Stimulated activated CD8-positive, alpha-beta memory T cell treated with anti-CD3 and anti-CD28 coated beads, Interleukin-12 subunit alpha, Interleukin-12 subunit beta, amount 100 ng/mL, for 24 hours (primary cell): ENCODE results near the gene CARD11.

Experiments used
- DNase-seq: peaks from one replicate; pipeline ENCODE4 v3.0.0-alpha.2; 2020; ENCODE audit errors: extremely low read depth

Gene CARD11

DNA sequence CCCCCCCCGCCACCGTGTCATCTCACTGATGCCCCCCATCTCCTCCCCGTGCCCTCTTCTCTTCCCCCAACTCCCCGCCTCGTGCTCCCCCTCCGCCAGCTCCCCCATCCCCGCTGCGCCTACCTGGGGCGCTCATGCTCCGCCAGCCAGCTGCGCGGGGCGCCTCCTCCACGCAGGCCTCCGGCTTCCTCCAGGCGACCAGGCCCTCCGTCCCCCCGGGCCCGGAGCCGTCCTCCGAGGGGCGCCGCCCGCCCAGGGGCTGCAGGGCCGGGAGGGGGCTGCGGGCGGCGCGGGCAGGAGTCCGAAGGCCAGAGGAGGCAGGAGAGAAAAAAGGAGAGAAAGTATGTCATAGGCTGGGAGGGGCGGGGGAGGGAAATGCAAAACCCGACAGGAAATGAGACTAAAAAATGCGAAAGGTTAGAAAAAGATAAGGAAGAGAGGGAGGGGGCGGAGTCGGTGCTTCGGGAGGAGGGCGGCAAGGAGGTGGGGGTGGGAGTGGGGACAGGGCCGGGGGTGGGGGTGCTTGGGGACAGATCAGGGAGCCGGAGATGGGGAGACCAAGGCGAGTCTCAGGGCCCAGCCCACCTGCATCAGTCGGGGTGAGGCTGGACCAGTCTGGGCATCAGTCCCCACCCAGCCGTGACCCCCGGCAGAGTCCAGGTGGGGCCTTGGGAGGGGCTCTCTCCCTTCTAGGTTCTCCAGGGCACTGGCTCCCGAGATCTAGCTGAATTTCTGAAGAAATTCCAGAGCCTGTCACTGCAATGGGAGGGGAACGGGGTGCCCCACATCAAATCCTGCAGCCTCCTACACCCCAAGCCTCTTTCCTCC is at the start of gene CARD11:
Gene CARD11, minus strand, starts transcription at position 324 of the 828 bp plus-strand sequence. CDS start 85,361 bp downstream, outside the sequence.
- DNase-seq = no peak

DNA sequence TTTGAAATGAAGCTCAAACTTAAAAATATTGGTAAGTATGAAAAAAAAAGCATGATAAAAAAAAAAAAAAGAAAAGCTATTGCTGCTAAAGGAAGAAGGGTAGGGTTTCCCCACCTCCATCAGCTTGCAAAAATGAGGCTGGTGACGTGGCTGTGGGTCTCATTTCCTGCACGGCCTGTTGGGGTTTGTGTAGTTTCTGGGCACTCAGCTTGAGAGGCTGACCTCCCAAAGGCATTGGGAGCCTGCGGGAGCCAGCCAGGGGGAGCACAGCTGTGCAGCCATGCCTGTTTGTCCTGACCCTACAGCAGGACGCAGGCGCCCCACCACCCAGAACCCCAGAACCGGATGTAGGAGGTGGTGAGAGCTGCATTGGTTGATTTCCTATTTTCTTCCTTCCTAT is 48.8 kb upstream of the CARD11 start:
- DNase-seq = peak; percentile 39

DNA sequence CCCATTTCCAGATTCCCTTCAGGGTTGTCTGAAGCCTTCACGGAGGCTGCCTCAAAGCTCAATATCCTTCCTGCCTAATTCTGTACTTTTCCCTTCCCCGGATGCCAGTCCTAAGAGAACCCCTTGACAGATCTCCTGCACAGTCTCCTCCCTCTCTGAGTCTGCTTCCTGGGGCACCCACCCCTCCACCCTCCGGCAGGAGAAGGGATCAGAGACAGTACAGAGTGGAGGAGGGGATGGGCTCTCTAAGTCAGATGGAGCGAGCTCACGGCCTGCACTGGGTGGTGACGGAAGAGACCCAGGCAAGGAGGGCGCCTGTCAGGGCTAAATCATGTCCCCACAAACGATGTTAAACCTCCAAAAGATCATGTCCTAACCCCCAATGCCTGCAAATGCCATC is 48.0 kb upstream of the CARD11 start:
- DNase-seq = no peak

DNA sequence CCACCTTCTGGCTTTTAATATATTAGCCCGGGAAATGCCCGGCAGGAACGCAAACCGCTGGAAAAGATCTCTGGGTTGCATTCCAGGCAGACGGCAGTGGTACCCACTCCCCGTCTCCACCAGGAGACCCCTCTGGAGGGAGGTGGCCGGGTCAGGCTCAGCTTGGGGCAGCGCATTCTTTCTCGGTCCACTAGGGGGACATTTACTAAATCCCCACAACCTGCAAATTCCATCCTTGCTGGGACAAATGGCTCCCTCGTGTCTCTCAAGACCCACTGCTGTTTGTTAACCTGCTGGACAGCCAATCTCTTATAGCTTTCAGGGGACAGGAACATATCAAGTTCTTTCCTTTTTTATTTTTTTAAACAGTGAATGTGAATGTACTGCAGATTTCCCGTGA is 45.8 kb upstream of the CARD11 start:
- no peak for DNase-seq

DNA sequence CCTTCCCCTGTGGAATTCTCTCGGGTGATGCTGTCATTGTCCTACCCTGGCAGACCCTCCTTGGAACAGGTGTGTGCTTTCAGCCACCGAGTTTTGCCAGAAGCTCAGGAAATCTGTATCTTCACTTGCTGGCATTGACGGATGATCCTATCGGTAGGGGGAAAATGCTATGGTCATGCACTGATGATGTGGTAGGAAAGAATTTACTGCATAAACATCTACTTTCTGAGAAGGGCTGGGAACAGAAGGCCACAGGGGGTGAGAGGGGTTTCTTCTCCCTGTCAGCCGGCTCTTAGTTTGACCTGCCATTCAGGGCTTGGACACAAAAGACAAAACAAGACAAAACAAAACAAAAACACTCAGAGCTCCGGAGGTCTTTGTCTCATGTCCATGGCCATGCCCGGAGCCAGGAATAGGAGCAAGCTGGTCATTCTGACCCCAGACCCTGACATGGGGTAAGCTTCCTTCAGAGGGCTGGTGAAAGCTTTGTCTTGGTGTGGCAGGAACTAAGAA is 43.6 kb upstream of the CARD11 start:
- DNase-seq = no peak

DNA sequence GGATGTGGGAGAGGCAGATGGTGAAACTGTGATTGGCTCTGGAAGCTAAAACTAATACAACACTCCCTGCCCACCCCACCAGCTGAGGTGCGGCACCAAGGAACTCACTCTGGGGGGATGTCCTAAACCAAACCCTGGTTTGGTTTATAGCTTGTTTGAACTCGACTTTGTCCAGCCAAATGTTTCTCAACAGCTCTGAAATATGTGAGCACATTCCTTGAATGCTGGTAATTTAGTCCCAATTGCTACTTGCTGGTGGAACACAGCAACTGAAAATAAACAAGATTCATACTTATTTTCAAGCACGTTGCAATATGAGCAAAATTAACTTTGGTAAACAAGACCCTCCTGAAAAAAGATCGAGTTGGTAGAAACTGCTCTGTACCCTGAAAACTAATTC is 39.7 kb upstream of the CARD11 start:
- DNase-seq = no peak

DNA sequence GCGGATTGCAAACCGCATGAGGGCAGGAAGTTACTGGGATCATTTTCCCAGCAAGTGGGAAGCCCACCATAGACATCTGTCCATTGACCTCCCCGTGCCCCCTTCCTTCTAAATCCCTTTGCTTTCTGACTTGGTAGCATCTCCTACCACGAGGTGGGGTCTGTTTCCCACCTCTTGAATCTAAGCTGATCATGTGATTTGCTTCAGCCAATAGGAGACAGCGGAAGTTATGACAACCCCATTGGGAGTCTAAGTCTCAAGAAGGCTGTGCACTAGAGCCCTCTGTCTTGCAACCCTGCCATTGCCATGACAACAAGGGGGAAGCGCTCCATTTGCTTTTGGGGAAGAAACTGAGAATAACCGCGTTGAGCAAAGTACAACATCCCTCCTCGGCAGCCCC is 39.2 kb upstream of the CARD11 start:
- no peak for DNase-seq

DNA sequence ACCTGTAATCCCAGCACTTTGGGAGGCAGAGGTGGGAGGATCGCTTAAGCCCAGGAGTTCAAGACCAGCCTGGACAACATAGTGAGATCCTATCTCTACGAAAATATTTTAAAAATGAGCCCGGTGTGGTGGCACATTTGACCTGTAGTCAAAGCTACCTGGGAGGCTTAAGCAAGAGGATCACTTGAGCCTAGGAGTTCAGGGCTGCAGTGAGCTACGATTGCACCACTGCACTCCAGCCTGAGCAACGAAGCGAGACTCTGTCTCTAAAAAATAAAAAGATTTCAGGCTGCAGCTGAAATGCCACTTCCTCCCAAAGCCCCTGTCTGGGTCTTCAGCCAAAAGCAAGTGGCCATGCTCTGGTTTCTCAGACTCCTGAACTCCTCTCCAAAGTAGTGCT is 38.7 kb upstream of the CARD11 start:
- DNase-seq = no peak

DNA sequence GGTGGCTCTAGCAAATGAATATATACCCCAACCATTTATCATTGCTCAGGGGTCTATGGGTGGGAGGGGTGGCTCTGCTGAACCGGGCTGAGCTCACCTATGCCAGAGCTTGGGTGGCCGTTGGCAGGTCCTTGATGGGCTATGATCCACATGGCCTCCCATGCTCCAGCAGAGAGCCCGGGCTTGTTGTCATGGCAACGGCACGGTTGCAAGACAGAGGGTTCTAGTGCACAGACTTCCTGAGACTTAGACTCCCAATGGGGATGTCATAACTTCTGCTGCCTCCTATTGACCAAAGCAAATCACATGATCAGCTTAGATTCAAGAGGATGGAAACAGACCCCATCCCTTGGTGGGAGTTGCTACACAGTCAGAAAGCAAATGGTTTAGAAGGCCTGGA is 36.4 kb upstream of the CARD11 start:
- no peak for DNase-seq

DNA sequence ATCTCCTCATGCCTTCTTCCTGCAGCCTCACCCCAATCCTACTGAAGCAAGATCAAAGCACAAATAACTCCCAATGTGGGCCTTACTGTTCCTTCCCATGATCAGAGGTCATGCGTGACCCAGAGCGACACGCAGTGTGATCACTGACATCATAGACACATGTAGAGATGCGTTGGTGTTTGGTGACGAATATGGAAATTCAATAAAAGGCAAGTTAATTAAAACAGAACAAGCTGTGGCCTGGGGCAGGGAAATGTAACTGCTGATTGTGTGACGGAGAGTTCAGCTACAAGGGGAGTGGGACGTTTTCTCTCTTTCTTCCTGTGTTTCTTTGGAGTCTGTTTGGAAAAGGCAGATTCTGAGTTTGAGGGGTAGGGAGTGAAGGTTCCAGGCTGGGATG is 34.8 kb upstream of the CARD11 start:
- DNase-seq = no peak

DNA sequence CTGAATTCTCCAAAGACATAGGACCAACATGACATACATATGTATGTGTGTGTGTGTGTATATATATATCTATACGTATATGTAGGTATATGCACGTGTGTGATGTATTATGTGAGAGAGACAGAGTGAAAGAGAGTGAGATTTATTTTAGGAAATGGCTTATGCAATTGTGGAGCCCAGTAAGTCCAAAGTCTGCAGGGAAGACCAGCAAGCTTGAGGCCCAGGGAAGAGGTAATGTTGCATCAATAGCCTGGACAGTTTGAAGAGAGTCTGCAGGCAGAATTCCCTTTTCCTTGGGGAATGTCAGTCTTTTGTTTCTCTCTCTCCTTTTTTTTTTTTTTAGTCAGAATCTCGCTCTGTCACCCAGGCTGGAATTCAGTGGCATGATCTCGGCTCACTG is 33.0 kb upstream of the CARD11 start:
- DNase-seq = no peak

DNA sequence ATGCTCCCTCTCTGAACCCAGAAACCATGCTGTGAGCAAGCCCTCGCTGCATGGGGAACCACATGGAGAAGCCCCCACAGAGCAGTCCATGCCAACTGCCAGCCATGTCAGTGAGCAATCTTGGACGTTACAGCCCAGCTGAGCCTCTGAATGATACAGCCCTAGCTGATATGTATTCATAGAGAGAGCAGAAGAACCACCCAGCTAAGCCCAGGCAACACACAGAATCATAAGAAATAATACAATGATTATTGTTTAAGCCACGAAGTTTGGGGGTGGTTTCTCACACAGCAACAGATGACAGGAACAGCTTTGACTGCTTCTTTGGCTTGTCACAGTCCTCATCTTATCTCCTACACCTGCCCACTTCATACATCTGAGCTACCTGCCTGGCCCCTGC is 32.5 kb upstream of the CARD11 start:
- no peak for DNase-seq

DNA sequence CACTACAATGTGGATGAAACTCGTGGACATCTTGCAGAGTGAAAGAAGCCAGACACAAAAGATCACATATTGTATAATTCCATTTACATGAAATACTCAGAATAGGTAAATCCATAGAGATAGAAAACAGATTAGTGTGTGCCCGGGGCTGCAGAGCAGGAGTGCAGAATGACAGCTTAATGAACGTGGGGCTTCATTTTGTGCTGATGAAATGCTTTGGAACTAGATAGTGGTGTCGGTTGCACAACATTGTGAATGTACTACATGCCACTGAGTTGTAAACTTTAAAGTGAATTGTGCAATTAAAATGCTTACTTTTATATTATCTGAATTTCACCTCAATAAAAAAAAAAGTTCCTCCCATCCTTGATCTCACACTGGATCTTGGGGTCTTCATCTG is 31.8 kb upstream of the CARD11 start:
- DNase-seq = no peak

DNA sequence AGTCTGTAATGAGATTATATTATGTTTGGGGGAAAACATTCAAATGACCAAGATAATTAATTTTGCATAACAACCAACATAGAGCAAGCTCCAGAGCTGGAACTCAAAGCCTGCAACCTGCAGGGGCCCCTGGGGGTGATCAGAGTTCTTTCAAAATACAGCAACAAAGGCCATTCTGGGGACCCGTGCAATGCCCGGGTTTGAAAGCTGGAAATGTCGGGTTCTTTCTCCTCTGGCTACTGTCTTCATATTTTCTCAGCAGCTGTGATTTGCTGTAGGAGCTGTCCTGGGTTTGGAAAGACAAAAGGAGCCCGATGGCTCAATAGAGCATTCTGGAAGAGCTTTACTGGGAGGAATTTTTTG is 30.8 kb upstream of the CARD11 start:
- no peak for DNase-seq

DNA sequence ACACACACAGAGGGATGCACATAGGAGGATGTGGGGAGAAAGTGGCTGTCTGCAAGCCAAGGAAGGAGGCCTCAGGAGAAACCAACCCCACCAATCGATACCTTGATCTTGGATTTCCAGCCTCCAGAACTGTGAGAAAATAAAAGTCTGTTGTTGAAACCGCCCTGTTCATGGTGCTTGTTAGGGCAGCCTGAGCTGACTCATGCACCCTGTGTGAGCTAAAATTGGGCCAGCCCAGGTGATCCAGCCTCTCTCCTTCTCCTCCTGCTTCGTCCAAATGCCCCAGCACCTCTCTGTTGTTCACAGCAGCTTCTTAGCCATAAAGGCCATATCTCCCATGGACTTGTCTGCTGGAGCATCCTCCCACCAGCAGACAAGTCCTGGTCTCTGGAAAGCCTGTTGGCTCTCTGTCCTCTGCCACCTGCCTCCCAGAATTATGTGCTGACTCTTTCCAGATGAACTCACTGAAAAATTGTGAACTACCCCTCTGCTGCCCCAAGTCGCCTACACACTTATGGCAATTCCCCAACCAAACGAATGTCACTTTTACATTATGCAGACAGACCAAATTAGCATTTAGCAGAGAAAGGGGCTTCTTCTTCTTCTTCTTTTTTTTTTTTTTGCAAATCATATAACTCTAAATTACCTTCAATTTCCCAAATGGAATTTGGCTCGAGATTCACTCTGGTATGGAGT is 30.2 kb upstream of the CARD11 start:
- DNase-seq = no peak

DNA sequence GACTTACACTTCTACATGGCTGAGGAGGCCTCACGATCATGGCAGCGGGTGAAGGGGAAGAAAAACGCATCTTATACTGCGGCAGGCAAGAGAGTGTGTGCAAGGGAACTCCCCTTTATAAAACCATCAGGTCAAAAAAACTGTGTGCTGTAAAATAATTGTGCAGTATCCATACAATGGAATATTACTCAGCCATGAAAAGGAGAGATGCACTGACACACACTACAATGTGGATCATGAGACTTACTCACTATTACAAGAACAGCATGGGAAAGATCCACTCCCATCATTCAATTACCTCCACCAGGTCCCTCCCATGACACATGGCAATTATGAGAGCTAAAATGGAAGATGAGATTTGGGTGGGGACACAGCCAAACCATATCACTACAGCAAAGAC is 27.2 kb upstream of the CARD11 start:
- DNase-seq = no peak

DNA sequence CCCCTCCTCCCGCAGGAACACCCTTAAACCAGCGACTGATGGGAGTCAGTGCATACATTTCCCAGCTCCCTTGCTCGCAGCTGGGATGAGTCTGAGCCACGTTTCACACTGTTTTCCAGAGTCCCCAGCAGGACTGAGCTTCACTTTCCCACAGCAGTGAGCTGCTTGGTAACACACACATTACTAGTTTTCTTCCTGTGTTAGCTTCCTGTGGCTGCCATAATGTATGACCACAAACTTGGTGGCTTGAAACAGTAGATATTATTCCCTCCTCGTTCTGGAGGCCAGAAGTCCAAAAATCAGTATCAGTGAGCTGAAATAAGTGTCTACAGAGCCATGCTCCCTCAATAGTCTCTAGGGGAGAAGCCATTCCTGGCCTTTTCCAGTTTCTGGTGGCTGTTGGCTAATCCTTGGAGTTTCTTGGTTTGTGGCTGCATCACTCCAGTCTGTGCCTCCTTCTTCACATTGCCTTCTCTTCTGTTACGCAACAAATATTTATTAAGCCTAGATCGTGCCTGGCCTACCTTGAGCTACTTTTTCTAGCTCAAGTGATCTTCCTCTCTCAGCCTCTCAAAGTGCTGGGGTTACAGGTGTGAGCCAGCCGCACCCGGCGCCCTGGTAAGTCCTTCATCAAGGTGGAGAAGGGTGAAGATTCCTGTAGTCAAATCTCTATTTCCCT is 26.2 kb upstream of the CARD11 start:
- DNase-seq = no peak

DNA sequence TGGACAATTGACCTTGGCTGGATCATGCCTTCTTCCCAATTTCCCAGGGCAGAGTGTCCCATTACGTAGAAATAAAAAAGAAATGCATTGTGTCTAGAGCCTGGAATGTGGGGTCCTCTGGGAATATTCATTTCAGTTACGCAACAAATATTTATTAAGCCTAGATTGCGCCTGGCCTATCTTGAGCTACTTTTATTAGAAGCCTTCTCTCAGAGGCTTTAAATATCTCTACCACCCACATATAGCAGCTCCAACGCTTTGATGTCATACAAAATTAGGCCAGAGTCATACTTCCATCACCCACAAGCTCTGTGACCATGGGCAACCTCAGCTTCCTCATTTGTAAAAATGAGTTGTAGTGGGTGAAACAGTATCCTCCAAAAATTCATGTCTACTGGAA is 24.9 kb upstream of the CARD11 start:
- DNase-seq = no peak

DNA sequence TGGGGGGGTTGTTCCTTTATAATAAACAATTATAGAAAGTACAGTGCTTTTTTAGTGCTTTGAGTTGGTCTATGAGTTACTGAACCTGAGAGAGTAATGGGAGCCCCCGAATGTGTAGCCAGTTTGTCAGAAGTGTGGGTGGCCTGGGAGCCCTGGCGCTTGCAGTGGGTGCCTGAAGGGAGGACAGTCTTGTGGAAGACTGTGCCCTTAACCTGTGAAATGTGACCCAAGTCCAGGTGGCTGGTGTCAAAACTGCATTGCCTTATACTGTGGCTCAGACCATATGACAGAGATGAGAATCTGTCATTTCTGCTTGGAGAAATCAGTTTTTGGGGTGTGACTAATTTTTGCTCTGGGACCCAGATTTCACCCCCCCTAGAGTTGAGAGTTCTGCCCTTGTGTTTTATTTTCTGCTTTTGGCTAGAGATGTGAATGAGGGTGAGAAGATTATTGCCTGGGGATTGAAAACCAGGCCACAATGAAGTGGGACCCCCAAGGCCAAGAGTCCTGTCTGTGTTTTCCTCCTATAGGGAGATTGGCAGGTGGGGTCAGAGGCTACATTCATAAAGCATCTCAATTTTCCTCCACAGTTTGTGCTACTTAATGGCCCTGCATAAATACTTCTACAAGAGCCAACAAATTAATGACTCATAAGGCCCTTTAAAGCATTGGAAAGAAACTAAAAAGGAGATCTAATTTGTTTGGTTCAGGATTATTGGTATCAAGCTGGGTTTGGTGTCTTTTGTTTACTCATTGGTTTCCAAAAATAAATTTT is 24.1 kb upstream of the CARD11 start:
- no peak for DNase-seq

DNA sequence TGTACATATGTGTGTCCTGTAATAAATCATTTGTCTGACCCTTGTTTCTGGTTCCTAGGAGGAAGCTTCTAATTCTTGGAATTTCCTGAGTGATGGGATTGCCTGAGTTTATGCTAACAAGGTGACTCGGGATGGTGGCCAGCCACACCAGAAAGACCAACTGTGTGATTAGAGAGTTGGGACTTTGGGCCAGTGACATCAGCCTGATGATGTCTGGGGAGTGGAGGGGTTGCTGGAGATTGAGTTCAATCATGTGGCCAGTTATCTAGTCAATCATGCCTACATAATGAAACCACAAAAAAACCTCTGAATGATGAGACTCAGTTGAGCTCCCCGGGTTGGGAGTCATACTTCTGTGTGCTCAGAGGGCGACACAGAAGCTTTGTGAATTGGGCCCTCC is 23.5 kb upstream of the CARD11 start:
- no peak for DNase-seq

DNA sequence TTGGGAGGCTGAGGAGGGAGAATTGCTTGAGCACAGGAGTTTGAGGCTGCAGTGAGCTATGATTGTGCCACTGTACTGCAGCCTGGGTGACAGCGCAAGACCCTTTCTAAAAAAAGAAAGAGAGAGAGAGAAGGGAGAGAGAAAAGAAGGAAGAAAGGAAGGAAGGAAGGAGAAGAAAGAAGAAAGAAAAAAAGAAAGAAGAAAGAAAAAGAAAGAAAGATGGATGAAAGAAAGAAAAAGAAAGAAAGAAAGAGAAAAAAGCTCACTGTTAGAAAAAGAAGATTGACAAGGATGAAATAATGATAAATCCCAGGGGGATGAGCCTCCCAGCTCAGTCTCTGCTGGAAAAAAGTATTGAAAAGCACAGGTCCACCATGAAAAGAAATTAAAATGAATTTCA is 22.8 kb upstream of the CARD11 start:
- DNase-seq = no peak

DNA sequence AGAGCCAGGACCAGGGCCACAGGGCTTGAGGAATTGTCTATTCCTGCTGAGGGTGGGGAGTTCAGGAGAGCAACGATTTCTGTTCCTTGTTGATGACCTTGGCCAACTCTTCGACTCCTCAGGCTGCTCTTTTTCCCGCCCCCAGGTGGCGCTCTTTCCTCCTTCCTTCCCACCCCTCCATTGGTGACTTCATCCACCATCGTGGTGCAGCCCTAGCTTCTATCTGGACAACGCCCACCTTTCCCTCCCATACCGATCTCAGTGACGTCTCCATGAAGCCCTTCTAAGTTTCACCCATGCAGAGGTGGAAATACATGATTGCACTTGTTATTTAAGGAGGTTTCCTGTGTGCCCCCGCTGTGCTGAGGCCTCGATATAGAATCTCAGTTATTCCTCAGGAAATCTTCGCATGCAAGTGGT is 22.1 kb upstream of the CARD11 start:
- no peak for DNase-seq
